ENCODE results near the gene KLHL34.

KLHL34 gene

DNA sequence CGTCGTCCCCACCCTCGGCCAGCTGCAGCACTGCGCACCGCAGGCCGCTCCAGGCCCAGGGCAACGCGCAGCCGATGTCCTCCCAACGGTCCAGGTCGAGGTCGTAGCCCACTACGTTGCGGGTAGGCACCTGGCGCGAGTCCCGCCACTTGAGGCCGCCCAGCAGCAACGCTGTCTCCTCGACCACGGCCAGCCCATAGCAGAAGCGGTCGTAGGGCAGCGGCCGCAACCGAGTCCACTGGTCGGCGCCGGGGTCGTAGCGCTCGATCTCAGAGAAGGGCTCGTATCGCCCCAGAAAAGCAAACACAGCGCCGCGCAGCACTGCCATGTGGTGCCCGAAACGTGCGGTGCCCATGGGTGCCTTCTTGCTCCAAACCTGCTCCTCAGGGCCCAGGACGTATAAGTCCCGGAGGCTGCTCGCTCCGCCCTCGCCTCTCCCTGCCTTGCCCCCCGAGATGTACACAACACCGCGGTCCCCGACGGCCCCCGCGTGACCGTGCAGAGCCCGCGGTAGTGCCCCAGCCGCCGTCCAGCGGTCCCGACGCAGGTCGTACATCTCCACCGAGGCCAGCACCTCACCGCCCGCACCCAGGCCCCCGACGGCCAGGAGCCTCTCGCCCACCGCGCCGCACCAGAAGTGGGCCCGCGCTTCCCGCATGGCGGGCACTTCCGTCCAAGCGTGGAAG is 2.1 kb downstream of the KLHL34 start:
- no peak for DNase-seq

DNA sequence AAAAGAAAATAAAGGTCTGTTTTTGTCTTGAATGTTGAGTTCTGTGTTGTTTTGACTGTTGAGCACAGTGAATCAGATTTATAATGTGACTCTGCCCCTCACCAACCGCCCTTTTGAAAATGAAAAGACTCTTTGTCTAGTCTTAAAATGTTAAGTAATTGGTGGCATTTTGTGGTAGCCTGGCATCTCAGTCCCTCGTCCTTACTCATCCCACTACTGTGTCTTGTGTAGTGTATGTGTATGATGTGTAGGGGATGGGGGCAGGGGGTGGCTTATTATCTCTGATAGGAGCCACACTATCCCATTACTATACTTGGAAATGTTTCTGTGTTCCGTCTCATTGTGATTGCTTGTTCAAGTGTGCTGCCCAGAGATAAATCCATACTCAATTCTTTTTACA is 12.2 kb downstream of the KLHL34 start:
- no peak for DNase-seq

DNA sequence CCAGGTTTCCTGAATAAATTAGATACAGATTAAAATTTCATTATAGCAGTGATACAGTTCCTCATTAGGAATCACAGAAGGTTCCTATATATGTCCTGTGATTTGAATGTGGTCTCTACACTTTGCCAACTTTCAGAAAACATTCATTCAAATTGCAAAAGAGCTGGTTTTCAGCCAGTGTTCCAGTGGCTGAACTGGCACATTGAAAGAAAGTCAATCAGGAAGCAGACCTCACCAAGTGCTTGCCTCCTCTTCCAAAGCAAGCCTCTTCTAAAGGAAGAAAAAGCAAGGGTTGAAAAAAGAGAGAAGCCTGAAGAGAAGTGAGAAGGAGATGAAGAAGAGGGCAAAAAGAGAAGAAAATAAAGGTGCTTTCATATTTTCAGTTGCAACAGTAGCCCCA is 12.7 kb downstream of the KLHL34 start:
- no peak for DNase-seq

DNA sequence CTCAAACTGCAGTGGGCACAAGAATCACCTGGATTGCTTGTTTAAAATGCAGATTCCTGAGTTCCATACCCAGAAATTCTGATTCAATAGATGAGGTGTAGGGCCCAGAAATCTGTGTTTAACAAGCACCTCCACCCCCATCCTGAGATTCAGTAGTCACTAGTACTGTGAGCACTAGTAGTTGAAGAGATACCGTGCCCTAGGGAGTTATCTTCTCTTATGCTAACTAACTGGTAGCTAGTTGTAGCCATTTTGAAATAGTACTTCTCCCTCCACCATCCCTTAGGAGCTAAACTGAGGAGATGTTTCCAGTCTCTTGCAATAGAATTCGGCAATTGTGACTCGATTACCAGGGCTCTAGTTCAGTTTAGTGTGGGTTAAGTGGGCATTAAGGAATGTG is 18.4 kb downstream of the KLHL34 start:
- DNase-seq, result no peak

DNA sequence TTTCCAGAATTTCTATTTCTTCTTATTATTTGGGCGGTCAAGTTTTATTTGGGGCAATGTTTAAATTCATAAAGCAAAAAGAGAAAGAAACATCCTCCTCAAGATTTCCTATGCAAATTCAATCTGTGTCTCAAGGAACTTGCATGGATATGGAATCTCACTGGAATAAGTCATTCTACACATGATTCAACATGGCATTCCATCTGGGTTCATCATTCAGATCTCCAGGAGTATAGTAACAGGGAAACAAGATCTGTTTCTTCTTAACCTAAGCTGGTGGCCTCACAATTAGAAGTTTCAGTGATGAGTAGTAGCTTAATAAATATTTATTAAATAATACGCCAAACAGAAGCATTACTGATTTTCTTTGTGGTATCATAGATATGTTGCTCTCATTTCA is 19.8 kb downstream of the KLHL34 start:
- DNase-seq, result no peak

DNA sequence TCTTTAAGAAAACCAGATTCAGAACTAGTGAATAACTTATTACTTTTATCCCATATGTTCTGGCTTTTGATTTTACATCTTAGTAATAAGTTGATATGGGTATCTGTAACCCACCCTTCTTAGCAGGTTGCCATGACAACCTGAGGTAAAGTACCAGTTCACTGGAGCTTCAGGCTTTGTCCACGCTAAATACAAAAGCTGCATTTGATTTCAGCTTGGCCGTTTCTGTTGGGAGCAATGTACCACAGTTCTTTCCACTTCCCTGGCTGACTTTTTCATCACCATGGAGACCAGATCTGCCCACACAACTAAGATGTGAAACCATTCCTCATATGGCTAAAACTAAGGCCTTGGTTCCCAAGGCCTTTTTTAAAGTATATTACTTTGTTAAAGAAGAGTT is 26.1 kb downstream of the KLHL34 start:
- DNase-seq, result no peak

DNA sequence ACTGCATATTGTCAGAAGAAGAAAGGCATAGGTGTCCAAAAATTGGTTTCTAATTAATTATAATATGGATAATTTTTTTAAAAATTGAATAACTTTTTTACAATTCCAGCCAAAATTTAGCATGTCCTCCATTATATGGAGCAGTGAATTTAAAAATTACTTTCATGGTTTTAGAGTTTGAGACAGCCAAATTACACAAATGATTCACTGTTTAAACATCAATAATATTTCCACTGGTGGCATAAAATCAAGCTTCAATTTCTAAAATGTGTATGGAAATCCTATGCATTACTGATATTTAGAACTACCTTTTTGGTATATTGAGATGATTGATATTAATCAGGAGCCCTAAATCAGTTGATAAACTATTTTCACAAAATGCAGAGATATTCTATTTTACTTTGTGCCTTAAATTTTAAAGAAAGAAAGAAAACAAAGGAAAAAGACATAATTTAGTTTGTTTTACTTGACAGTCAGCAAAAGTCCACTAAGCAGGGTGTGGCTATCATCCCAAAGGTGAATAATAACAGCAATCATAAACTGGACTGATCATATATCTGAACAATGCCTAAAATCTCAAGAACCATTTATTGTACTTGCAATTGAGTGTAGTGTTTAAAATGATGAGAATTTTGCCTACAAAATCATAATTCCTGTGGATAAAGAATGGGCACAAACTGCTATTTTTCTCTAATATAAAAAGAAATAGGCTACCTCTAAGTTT is 34.2 kb downstream of the KLHL34 start:
- DNase-seq, result no peak

DNA sequence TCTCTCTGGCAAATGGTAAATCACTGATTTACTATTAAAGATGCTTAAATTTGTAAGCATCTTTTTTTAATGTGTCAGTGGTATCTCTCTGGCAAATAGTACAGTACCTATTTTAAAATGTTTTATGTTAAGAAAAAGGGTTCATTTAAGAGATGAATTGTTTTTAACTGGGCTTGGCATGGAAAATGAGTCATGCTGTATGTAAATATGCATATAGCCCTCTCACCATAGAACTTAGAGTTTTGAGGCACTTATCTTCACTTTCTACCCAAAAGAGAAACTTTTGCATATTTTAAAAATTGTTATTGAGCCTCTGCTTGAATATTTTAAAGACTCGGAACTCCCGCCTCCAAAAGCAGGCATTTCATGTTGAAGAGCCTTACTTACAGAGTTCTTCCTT is 37.9 kb downstream of the KLHL34 start:
- DNase-seq, result no peak

DNA sequence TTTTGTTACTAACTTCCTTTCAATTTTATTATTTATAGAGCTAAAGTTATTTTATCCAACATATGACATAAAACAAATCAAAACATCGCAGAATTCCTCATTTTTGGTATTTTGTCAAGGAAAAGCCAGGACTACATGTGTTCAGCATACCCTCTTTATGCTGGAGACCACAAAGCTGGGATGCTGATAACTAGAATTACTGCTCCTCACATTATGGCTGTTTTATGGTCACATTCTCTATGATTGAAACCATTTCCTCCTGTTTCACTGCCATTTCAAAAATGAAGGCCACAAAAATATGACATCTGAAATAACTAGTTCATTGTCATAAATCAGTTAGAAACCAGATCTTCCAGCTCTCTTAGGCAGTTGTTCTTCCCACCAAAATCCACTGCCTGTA is 41.7 kb downstream of the KLHL34 start:
- no peak for DNase-seq

DNA sequence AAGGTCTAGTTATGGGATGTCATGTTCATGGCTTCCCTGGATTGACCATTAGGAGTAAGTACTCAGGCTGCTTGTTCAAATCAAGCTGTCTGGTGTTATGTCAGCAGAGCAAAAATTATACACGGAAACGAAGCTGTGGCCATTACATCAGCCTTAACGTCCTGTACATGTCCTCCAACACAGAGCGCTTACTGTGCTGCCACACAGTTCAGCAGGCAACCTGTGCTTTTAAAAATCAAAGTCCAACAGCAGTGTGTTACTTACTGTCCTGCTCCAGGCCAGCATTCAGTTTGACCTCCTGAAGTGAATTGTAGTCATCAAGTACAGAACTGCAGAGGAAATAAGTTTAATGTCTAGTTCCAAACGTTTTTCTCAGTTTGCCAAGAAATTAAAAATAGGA is 46.0 kb downstream of the KLHL34 start:
- DNase-seq, result no peak

DNA sequence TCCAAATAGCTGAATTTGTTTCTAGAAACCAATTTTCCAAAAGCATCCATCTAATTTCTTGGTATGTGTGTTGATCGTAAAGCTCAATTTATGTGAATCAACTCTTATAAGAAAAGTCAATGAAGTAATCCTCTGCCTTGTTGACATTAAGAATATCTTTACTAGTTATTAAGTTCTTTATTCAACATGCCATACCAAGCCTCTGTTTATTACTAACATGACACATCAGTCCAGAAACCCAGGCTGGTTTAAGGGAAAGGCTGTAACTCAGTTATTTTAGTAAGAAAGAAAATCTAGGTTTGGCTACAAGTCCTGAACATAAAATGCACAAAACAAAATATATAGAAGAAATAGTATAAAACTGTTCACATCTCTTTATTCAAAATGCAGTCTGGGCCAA is 48.0 kb downstream of the KLHL34 start:
- DNase-seq, result no peak

DNA sequence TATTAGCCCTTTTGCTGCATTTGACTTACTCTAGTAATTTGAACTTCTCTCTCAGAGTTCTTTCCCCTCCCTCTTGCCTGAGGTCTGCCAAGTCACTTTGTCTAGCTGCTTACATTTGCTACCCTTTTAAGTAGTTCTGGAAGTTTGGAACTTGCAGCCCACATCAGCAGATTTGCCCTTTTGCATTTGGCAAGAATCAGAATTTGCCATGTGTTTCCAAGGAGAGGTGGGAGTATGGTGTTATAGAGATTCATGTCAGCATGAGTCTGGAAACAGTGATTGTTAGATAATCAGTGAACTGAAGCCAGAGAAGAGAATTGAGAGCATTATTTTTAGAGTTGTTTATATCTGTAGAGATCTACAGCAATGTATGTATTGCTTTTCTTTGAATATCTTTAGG is 52.1 kb downstream of the KLHL34 start:
- DNase-seq, result no peak

All from effector CD4-positive, alpha-beta T cell (primary cell).